Cerebellar cortex (tissue), 1 donor: Measurements from ENCODE around the gene COMT.
"Not testable (repeated sequence)": the region's sequence is repeated elsewhere in the genome, so short reads cannot be mapped to it uniquely, and the experiment has no call there.

Experiments used
- DNase-seq: peaks from one replicate; pipeline ENCODE4 v3.0.0-alpha.2; 2015; ENCODE audit warnings: low spot score

COMT gene

DNA sequence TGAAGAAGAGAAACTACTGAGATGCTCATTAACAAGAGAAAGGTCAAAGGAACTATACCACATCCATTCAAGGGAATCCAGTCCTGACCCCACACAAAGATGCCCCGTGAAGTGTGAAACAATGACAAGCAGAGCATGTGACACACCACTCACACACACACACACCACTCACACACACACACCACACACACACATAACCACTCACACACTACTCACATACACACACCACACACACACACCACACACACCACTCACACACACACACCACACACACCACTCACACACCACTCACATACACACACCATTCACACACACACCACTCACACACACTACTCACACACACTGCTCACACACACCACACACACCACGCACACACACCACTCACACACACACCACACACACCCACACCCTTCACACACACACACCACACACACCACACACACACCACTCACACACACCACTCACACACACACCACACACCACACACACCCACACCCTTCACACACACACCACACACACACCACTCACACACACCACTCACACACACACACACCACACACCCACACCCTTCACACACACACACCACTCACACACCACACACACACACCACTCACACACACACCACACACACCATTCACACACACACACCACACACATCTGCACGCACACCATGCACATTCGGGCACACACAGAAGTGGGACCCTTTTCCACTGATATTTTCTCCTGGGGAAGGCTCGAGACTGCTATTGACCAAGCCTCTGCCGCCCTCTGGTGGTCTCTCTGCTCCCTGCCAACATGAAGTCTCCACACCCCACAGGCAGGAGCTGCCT, 32.0 kb upstream of the COMT start:
- peak; percentile 89 for DNase-seq

- DNase-seq: no peak
These were observed 31.3 kb upstream of the COMT start for GRCh38 chr22:19910180-19910744.

DNA sequence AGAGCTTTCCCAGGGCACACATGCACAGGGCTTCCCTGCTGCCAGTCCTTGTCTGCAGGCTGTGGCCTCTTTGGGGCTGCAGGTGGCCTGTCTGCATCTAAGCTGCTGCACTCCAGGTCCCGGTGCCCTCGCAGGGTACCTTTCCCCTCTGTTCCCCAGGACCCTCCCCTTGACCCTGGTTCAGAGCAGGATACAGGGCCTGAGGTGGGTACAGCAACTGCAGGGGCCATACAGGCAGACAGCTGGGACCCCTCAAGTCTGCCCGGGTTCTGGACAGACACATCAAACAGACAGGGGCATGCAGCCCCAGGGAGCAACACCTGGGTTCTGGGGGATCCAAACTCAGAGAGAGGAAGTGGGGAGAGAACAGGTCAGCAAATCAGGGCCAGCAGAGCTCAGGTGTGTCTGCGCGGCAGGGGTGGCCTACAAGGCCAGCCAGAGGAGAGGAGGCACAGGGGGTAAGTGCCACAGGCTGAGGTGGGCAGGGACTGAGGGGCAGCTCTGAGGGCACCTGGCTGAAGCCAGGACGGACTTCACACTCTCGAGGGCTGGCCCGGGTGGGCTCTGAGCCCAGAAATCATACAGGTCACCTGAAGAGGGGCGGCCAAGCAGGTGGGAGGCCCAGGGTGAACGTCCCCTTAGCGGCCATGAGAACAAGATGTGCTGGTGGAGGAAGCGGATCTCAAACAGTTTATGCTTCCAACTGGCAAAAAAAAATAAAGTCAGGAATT, 29.9 kb upstream of the COMT start:
- no peak for DNase-seq

DNA sequence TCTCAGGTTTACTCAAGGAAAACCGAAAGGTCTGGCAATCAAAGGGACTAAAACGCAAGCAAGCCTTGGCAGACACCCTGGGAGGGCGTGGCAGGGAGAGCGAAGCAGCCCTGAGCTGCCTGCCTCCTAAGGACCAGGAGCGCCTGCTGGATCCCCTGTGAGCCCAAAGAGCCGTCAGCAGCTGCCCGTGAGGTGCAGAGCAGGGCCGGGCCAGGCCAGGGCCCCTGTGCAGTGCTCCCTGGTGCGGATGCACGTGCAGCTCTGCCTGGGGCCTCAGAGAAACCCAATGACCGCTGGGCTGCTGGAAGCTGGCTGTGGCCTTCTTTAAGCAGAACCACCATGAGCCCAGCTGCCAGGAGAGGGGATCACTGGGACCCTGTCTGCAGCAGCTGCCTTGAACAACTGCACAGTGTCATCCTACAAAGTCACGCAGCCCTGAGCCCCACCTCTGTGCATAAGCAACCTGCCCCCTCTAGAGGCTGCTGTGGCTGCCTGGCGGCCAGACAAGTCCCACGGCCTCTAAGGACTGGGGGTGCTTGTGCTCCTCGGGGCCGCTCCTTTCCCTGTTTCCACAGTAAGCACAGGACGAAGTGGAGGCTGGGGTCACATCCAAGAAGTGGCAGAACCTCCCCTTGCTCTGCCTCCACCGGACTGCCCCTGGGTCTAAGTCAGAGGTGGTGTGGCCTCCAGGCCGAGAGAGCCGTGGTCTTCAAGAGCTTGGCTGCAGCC, 29.1 kb upstream of the COMT start:
- DNase-seq: no peak

DNA sequence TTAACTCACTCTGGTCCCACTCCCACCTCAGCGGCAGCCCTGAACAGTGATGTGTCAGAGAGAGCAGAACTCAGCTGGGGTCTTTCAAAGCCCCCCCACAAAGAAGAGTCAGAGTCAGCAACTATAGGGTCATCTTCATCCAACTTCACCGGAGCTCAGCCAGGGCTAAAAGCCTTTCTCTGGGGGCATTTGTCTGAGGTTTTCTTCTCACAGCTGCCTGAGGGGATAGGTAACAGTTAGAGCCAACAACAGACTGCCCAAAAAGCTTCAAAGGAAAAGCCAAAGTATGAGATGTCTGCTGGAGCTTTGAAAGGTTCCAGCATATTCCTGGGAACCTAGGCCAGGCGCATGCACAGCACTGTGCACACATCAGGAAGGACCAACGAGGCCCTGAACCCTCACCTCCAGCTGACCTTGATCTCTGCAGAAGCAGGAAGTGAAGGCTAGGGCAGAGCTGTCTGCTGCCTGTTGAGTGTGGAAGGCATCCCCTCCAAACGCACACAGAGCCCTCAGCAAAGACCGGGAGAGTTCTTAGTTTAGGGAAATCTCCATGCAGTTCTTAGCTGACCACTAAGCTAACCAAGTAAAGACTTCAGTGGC, 28.1 kb upstream of the COMT start:
- DNase-seq: no peak

DNA sequence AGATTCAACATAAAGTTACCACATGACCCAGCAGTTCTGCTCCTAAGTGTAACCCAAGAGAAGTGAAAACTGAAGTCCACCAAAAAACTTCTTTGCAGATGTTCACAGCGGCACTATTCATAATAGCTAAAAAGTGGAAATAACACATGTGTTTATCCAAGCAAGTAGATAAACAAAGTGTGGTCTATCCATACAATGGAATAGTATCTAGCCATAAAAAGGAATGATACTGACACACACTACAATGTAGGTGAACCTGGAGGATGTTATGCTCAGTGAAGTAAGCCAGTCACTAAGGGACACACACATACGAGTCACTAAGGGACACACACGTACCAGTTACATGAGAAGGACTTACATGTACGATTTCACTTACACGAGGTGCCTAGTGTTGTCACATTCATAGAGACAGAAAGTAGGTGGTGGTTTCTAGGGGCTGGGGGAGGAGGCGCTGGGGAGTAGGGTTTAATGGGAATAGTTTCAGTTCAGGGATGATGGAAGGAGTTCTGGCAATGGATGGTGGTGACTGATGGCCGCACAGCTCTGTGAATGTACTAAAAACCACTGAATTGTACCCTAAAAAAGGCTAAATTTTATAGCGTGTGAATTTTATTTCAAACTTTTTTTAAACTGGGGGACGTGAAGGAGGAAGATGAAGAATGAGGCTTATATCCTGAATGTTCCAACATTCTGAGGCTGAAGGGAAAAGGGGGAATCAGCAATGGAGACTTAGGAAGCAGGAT, 27.2 kb upstream of the COMT start:
- no peak for DNase-seq

DNA sequence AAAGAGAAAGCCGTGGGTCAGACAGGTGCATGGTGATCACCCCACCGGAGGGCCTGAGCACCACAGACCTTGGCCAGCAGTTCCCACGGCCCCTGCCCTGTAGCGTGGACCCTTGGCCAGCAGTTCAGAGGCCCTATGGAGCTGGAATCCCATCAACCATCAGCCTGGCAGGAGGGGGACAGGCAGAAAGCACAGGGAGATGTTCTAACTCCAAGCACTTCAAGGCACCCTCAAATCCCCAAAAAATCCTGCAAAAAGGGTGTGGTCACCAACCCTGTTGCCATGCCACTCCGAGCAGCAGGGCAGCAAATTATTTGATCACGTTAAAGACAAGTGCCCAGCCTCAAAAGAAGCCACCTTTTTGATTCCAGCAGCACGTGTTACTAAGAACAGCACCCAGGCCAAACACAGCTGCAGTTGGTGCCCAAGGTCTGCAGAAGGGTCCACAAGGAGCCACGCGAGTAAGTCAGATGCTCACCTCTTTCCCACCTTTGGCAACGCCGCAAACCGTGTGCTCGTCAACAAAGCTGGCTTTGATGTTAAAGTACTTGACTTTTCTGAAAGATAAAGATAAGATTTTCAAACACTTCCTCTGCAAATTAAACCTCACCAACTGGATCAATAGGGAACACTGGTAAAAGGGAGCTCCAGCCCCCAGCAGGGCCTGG, 26.2 kb upstream of the COMT start:
- no peak for DNase-seq

DNA sequence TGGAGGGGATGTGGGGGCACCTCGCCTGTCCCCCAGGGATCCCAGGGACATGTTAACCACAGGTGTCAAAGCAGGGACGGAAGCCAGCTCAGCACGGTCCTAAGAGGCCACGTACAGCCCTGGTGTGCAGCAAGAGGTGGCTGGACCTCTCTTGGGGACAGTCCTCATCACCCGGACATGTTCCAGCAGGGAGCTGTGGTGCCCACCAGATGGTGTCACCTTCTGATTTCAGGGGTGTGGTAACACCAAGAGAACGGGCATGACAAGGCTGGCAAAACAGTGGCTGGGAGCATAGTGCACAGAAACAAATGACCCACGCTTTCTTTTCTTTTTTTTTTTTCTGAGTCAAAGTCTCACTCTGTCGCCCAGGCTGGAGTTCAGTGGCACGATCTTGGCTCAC, 25.6 kb upstream of the COMT start:
- DNase-seq: no peak

GRCh38 chr22:19916941-19917340, 24.6 kb upstream of the COMT start:
- peak; percentile 45 for DNase-seq

GRCh38 chr22:19917389-19918138, 24.0 kb upstream of the COMT start:
- DNase-seq: peak; percentile 61

DNA sequence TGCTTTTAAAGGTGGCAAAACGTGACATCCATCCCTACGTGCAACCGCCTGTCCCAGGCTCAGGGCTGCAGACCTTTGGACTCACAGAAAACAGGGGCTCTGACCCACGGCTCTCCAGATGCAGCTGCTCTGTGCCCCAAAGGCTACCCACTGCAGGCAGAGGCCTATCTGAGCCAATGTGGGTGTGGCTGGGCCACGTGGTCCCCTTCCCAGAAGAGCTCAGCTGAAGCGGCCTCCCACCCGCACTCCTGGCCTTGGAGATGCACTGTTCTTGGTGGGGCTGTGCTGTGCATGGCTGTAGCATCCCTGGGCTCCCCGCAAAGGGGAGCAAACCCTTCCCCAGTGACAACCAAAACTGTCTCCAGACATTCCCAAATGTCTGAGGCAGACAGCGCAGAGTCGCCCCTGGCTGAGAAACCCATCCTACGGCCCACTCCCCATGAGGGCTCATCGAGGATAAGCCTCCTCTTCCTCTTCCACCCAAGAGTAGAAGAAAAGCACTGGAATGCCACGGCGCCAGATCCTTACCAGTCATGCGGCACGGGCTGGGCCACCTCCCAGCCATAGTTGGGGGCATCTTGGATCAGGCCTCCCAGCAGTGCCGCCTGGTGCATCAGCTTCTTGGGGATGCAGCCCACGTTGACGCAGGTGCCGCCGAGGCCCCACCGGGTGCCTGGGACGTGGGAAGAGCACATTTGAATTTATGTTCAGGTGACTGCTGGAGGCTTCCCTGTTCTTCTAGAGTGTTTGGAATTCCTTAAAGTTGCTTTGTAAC, 23.1 kb upstream of the COMT start:
- no peak for DNase-seq

DNA sequence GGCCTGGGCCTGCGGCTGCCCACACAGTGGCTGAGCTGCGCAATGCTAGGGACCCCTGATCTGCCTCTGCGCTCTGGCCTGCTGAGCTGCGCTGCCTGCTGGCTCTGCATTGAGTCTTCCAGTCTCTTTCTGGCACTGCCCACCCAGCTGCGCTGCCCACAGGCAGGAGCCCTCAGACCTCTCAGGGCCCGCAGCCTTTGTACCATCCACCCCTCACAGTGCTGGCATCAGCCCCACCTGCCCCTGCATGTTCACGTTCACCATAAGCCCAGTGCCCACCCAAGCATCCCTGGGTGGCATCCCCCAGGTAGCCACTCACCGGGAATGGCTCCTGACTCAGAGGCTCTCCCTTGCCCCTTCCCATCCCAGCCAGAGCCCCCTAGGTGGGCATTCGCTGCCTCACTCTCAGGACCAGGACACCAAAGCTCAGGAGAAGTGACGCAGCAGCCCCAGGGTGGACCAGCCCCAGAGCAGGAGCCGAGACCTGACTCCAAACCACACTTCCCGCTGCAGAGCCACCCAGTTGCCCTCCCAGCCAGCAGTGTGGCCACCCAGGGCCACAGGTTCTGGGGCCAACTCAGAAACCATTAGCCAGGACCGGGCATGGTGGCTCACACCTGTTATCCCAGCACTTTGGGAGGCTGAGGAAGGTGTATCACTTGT, 21.7 kb upstream of the COMT start:
- DNase-seq: no peak

DNA sequence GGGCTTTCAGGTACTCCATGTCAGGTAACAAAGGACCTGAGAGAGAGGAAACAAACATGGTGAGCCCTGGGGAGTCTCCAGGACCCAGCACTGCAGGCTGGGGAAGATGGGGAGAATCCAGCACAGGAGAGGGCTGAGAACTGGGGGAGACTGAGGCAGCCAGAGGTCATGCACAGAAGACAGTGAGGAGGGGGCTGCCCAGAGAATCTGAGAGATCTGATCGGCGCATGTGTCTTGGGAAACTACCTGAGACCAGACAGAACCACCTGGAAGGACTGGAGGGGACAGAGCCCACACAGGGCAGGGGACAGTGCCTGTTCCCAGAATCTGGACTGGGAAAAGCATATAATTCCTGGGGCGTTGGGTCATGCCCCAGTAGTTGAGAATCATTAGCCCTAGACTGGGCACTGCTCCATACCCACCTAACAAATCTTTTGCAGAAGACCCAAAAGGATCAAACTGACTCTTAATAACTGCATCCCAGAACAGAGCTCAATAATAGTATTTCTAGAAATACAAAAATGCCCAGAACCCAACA, 20.0 kb upstream of the COMT start:
- no peak for DNase-seq

- no peak for DNase-seq
These were observed 17.6 kb upstream of the COMT start for GRCh38 chr22:19923914-19924513.

DNA sequence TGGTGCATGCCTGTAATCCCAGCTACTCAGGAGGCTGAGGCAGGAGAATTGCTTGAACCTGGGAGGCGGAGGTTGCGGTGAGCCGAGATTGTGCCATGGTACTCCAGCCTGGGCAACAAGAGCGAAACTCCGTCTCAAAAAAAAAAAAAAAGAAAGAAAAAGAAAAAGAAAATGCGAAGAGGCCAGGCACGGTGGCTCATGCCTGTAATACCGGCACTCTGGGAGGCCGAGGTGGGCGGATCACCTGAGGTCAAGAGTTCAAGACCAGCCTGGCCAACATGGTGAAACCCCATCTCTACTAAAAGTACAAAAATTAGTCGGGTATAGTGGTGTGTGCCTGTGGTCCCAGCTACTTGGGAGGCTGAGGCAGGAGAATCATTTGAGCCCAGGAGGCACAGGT, 15.5 kb upstream of the COMT start:
- not testable (repeated sequence) for DNase-seq

DNA sequence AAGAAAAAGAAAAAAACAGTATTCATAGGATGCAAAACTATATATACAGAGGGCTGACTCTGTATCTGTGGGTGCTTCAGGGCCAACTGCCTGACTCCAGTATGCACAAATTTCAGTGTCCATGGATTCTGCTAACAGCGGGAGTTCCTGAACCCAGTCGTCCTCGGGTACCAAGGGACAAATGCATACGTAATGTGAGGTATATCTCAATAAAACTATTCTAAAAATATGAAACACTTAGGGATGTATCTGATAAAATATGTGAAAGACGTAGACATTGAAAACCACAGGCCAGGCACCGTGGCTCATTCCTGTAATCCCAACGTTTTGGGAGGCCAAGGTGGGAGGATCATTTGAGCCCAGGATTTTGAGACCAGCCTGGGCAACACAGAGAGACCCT, 13.9 kb upstream of the COMT start:
- DNase-seq: no peak

GRCh38 chr22:19928207-19928606, 13.4 kb upstream of the COMT start:
- no peak for DNase-seq
